ENCODE results near the gene SEMA6D.

Gene SEMA6D

DNA sequence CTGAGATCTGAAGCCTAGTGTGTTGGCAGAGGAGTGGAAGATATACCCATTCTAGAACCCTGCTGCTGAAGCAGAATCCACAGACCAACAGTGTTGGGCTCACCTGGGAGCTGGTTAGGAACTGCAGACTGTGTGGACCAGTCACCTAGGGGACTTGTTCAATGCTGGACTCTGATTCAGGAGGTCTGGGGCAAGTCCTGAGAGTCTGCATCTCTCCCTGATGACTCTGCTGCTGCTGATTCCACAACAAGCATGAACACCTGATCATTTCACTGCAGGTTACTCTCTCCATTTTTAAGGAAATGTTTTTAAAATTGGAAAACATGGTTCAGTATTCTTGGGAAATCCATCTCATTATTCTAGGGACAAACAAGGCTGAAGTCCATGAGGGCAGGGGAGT, 84.9 kb downstream of the SEMA6D start:
- no peak overlapping the region for H3K27ac ChIP-seq (ENCODE audit: low read depth, low read length)
- no peaks in the 10 kb centered on the region for H3K27me3 ChIP-seq (ENCODE audit: control insufficient read depth, insufficient read depth, low read length)
- no peaks in the 10 kb centered on the region for H3K36me3 ChIP-seq (ENCODE audit: control insufficient read depth, insufficient read depth, low read length)
- H3K9ac ChIP-seq (ENCODE audit: low read length), result no peak overlapping the region
- no peak overlapping the region for H3K4me3 ChIP-seq (ENCODE audit: low read length)
- H3K4me1 ChIP-seq (ENCODE audit: control insufficient read depth, insufficient read depth, low read length), result no peaks in the 10 kb centered on the region

DNA sequence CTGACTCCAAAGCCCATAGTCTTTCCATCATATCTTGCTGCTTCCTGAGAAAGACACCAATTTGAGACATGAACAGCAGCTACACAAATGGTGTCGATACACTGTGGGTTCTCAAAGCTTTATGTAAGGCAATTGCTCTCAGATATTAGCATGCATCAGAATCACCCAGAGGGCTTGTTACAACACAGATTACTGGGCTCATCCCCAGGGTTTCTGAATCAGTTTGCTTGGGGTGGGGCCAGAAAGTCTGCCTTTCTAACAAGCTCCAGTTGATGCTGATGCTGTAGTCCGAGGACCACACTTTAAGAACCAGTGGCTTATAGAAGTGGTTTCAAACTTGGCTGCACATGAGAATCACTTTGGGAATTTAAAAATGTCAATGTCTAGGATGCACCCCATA, 86.5 kb downstream of the SEMA6D start:
- Histone ChIP-seq H3K27me3 (ENCODE audit: control insufficient read depth, insufficient read depth, low read length) (no peaks in the 10 kb centered on the region), H3K27ac (ENCODE audit: low read depth, low read length) (no peak overlapping the region), H3K36me3 (ENCODE audit: control insufficient read depth, insufficient read depth, low read length) (no peaks in the 10 kb centered on the region), H3K4me1 (ENCODE audit: control insufficient read depth, insufficient read depth, low read length) (no peaks in the 10 kb centered on the region), H3K4me3 (ENCODE audit: low read length) (no peak overlapping the region), H3K9ac (ENCODE audit: low read length) (no peak overlapping the region)

DNA sequence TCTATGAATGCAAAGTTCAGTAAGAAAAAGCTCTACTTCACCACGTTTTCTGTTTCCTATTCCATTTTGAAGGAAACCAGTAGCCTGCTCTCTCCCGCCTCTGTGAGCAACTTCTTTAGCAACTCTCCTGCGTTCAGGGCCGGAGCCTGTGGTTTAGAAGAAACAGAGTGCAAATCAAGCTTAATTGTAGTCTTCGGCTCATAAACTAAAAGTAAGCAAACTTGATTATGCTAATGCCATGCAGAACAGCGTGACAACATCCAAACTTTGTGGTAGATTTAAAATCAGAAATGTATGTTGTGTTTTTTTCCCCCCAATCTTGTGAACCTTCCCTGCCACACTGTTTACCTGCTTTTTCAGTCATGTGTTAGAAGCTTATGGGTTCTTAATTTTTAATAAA, 87.4 kb downstream of the SEMA6D start:
- Histone ChIP-seq H3K36me3 (ENCODE audit: control insufficient read depth, insufficient read depth, low read length) (no peaks in the 10 kb centered on the region), H3K27me3 (ENCODE audit: control insufficient read depth, insufficient read depth, low read length) (no peaks in the 10 kb centered on the region), H3K4me1 (ENCODE audit: control insufficient read depth, insufficient read depth, low read length) (no peaks in the 10 kb centered on the region), H3K4me3 (ENCODE audit: low read length) (no peak overlapping the region), H3K27ac (ENCODE audit: low read depth, low read length) (no peak overlapping the region), H3K9ac (ENCODE audit: low read length) (no peak overlapping the region)

DNA sequence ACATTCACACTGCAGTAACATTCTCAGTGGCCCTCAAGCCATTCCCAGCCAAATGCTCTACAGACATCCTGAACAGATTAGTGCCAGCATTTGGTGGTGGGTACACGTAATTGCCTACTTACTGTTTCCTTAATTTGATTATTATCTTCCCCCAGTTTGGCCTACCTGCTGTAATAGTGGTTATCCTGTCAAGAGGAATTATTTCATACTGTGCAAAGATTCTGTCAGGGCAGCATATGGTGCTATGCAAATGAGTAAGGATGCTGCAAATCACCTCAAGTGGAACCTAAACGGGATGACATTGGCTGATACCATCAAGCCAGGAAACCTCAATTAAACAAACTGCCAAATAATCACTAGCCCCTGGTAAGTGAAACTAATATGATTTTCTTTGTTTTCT, 88.7 kb downstream of the SEMA6D start:
- Histone ChIP-seq H3K4me3 (ENCODE audit: low read length) (no peak overlapping the region), H3K9ac (ENCODE audit: low read length) (no peak overlapping the region), H3K36me3 (ENCODE audit: control insufficient read depth, insufficient read depth, low read length) (no peaks in the 10 kb centered on the region), H3K4me1 (ENCODE audit: control insufficient read depth, insufficient read depth, low read length) (no peaks in the 10 kb centered on the region), H3K27me3 (ENCODE audit: control insufficient read depth, insufficient read depth, low read length) (no peaks in the 10 kb centered on the region), H3K27ac (ENCODE audit: low read depth, low read length) (no peak overlapping the region)

DNA sequence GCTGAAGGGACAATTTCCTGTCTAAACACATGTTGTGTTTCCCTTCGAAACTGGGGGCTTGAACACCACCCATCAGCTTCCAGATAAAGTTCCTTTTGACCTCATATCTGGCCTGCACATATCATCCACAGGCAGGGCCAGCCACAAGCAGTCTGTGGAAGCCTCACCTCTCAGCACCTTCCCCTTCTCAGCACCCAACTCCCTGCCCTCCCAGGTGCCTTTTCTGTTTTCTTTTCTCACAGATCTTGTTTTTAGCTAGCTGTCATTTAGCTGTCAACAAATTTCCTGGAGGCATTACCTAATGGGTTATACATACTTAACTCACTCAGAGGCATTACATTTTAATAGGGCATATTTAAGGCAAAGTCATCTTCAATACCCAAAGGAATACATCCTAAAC, 93.9 kb downstream of the SEMA6D start:
- Histone ChIP-seq H3K4me3 (ENCODE audit: low read length) (no peak overlapping the region), H3K27ac (ENCODE audit: low read depth, low read length) (no peak overlapping the region), H3K4me1 (ENCODE audit: control insufficient read depth, insufficient read depth, low read length) (no peaks in the 10 kb centered on the region), H3K36me3 (ENCODE audit: control insufficient read depth, insufficient read depth, low read length) (no peaks in the 10 kb centered on the region), H3K27me3 (ENCODE audit: control insufficient read depth, insufficient read depth, low read length) (no peaks in the 10 kb centered on the region), H3K9ac (ENCODE audit: low read length) (no peak overlapping the region)

DNA sequence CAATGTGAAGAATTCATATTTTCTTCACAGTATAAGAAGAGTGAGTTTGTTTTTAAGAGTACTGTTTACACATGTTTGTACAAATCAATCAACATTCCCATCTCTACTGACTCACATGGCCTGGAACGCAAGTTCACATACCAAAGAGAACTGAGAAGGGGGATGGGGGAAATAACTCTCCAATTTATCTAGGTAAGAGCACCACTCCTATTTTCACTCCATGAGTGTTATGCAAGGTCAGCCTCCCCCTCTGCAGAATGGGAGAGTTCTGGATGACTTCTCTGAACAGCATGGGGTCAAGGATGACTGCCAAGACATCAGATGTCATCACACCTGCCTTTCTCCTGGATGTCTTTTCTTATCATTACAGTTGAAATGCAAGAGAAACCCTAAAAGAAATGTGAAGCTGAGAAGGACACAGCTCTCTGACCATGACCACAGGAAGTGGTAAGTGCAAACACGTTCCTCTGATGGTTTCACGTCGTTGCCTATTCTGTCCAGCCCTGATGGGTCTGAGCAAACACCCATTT, 95.2 kb downstream of the SEMA6D start:
- Histone ChIP-seq H3K9ac (ENCODE audit: low read length) (no peak overlapping the region), H3K36me3 (ENCODE audit: control insufficient read depth, insufficient read depth, low read length) (no peaks in the 10 kb centered on the region), H3K4me1 (ENCODE audit: control insufficient read depth, insufficient read depth, low read length) (no peaks in the 10 kb centered on the region), H3K4me3 (ENCODE audit: low read length) (no peak overlapping the region), H3K27me3 (ENCODE audit: control insufficient read depth, insufficient read depth, low read length) (no peaks in the 10 kb centered on the region), H3K27ac (ENCODE audit: low read depth, low read length) (no peak overlapping the region)

DNA sequence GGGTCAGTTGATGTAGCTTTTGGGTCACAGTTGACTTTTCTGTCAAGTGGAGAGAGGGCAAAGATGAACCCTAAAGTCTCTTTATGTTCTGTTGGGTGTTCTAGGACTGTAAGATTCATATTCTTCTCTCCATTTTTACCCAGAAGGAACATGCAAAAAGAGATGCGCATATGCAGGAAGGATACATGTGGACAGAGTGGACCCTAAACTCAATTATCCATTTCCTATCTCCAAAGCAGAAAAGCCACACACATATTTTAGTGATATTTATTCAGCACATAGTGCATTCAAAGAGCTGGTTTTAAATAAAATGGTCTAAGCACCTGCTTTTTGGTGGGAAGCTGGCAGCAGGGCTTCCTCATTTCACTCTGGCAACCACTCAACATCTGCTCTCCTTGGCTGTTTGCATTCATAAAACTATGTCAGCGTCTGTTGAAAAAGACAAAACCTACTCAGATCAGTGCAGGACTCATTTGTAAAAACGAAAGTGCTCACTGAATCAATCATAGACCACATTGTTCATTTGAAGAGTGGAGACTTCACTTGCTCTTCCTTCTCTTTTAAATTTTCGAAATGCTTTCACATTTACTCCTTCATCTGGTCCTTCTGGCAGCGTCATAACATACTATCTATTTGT, 96.6 kb downstream of the SEMA6D start:
- H3K9ac ChIP-seq (ENCODE audit: low read length), result no peak overlapping the region
- H3K4me3 ChIP-seq (ENCODE audit: low read length), result no peak overlapping the region
- no peaks in the 10 kb centered on the region for H3K27me3 ChIP-seq (ENCODE audit: control insufficient read depth, insufficient read depth, low read length)
- H3K4me1 ChIP-seq (ENCODE audit: control insufficient read depth, insufficient read depth, low read length), result no peaks in the 10 kb centered on the region
- H3K36me3 ChIP-seq (ENCODE audit: control insufficient read depth, insufficient read depth, low read length), result no peaks in the 10 kb centered on the region
- no peak overlapping the region for H3K27ac ChIP-seq (ENCODE audit: low read depth, low read length)

DNA sequence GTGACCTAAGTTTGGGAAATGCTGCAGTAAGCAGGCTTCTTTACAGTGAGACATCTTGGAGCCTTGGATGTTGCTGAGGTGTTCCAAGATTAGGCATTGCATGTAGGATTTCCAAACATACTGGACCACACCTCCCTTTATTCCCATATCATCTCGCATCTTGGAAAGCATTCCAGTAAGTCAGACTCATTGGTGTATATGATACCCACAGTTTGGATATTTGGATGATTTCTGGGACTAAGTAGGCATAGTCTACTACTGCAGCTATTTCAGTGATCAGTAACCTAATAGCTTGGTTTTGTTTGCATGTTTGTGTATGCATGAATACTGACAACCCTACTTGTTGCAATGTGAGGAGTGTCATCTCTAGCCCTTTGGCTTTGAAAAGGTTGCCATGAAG, 97.3 kb downstream of the SEMA6D start:
- no peaks in the 10 kb centered on the region for H3K27me3 ChIP-seq (ENCODE audit: control insufficient read depth, insufficient read depth, low read length)
- H3K9ac ChIP-seq (ENCODE audit: low read length), result no peak overlapping the region
- no peak overlapping the region for H3K4me3 ChIP-seq (ENCODE audit: low read length)
- no peak overlapping the region for H3K27ac ChIP-seq (ENCODE audit: low read depth, low read length)
- H3K36me3 ChIP-seq (ENCODE audit: control insufficient read depth, insufficient read depth, low read length), result no peaks in the 10 kb centered on the region
- H3K4me1 ChIP-seq (ENCODE audit: control insufficient read depth, insufficient read depth, low read length), result no peaks in the 10 kb centered on the region

DNA sequence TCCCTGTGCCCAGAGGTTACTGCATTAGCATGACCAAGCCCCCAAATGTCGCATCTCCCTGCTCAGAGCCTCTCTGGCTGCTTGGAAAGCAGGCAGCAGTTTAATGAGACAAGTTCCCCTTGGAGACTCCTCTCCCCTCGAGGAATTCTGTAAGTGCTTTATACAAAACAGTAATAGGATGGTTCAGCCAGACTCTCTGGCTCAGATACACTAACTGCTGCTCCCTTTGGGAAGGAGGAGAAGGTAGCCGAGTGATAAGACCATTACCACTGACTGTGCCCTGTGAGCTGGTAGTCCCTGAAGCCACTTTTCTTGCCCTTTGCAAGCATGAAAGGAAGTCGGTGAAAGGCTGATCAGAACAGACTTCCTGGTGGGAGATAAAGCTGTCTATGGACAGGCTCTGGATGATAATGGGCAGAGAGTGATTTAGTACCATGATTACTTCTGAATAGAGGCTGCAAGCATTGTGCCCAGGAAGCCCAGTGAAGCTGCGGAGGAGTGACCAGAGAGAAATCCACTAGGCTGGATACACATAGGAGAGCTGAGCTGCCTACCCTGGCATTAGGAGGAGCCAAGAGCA, 100.8 kb downstream of the SEMA6D start:
- no peak overlapping the region for H3K4me3 ChIP-seq (ENCODE audit: low read length)
- no peaks in the 10 kb centered on the region for H3K4me1 ChIP-seq (ENCODE audit: control insufficient read depth, insufficient read depth, low read length)
- H3K27ac ChIP-seq (ENCODE audit: low read depth, low read length), result no peak overlapping the region
- H3K36me3 ChIP-seq (ENCODE audit: control insufficient read depth, insufficient read depth, low read length), result no peaks in the 10 kb centered on the region
- no peaks in the 10 kb centered on the region for H3K27me3 ChIP-seq (ENCODE audit: control insufficient read depth, insufficient read depth, low read length)
- no peak overlapping the region for H3K9ac ChIP-seq (ENCODE audit: low read length)

DNA sequence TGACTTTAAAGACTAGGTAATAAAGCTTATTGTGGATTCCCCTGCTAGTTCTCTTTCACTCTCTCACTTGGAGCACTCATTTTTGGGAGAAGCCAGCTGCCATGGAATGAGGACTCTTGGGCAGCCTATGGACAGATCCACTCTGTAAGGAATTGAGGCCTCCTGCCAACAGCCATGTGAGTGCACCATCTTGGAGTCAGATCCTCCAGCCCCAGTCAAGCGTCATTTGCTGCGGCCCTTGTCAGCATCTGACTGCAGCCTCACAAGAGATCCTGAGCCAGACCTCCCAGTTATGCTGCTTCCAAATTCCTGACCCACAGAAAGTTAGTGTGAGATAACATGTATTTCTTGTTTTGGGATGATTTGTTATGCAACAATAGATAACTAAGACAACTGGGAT, 101.9 kb downstream of the SEMA6D start:
- H3K27ac ChIP-seq (ENCODE audit: low read depth, low read length), result no peak overlapping the region
- no peaks in the 10 kb centered on the region for H3K36me3 ChIP-seq (ENCODE audit: control insufficient read depth, insufficient read depth, low read length)
- H3K27me3 ChIP-seq (ENCODE audit: control insufficient read depth, insufficient read depth, low read length), result no peaks in the 10 kb centered on the region
- no peak overlapping the region for H3K4me3 ChIP-seq (ENCODE audit: low read length)
- no peaks in the 10 kb centered on the region for H3K4me1 ChIP-seq (ENCODE audit: control insufficient read depth, insufficient read depth, low read length)
- H3K9ac ChIP-seq (ENCODE audit: low read length), result no peak overlapping the region

DNA sequence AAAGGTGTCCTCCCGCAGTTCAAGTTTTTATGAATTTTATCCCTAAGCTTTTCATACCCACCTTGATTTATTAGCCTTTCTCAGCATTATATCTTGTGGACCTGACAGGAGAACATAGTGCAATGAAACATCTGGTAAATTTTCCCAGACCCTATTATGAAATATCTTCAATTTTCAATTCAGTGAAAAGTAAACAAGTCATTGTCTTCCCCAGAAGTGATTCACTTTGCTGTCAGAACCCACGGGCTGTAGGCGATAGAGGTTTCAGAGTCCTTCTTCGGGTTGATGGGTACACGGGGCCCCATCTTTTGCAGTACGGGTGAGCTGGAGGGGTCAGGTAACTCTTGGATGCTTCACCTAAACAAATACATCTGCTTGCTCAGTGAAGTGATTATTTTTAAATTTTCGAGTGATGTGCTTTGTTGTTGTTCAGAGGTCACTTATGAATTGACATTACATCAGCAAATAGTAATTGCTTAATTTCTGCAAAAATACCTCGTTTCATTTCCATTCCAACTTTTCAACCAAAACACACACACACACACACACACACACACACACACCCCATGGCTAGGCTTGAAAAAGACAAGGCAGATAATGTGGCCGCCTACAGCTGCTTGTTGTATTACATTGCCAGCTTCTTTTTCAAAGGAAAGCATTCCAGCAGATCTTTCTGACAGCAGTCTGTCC, 102.9 kb downstream of the SEMA6D start:
- Histone ChIP-seq H3K4me3 (ENCODE audit: low read length) (no peak overlapping the region), H3K27ac (ENCODE audit: low read depth, low read length) (no peak overlapping the region), H3K9ac (ENCODE audit: low read length) (no peak overlapping the region), H3K4me1 (ENCODE audit: control insufficient read depth, insufficient read depth, low read length) (no peaks in the 10 kb centered on the region), H3K36me3 (ENCODE audit: control insufficient read depth, insufficient read depth, low read length) (no peaks in the 10 kb centered on the region), H3K27me3 (ENCODE audit: control insufficient read depth, insufficient read depth, low read length) (no peaks in the 10 kb centered on the region)

DNA sequence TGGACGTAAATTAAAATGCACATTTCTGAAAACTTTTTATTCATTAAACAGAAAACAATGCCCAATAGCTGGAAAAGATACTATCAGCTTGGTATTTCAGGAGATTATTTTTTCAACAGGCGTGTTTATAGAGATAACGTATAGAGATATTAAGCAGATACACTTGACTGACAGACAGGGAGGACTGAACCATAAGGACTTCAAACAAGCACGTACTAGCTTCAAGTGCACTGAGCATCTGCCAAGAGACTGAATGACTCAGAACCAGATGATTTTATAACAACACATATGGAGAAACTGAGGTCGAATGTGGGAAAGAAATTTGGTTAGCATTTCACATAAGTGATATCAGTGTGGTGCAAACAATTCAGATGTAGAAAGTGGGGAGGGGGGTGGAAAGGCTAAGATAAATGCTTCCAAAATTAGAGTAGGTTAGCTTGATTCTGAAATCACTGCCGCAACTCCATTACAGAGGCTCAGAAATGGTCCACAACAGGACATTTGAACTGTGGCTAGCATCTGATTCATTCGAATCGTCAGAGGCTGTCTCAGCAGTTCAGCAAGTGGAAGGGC, 103.5 kb downstream of the SEMA6D start:
- Histone ChIP-seq H3K4me3 (ENCODE audit: low read length) (no peak overlapping the region), H3K9ac (ENCODE audit: low read length) (no peak overlapping the region), H3K27me3 (ENCODE audit: control insufficient read depth, insufficient read depth, low read length) (no peaks in the 10 kb centered on the region), H3K36me3 (ENCODE audit: control insufficient read depth, insufficient read depth, low read length) (no peaks in the 10 kb centered on the region), H3K4me1 (ENCODE audit: control insufficient read depth, insufficient read depth, low read length) (no peaks in the 10 kb centered on the region), H3K27ac (ENCODE audit: low read depth, low read length) (no peak overlapping the region)

Measured in rectal smooth muscle tissue (tissue), 1 donor.